Choroid plexus epithelial cell (primary cell): Measurements from ENCODE around the gene NLRC3.

ENCODE experiments used
- DNase-seq: peaks from one replicate; pipeline ENCODE4 v3.0.0-alpha.2; 2010; ENCODE audit warnings: low read depth
- H3K4me3 ChIP-seq: 2 replicates; pipeline ENCODE4 v1.5.1; 2011; ENCODE audit warnings: low read depth, mild to moderate bottlenecking, control low read depth, low read length, moderate library complexity
- CTCF ChIP-seq: conservative IDR thresholded peaks from 2 replicates; pipeline ENCODE4 v1.5.1; 2011; ENCODE audit warnings: low read depth, mild to moderate bottlenecking, control low read depth, inconsistent platforms, low read length, moderate library complexity

The NLRC3 gene

DNA sequence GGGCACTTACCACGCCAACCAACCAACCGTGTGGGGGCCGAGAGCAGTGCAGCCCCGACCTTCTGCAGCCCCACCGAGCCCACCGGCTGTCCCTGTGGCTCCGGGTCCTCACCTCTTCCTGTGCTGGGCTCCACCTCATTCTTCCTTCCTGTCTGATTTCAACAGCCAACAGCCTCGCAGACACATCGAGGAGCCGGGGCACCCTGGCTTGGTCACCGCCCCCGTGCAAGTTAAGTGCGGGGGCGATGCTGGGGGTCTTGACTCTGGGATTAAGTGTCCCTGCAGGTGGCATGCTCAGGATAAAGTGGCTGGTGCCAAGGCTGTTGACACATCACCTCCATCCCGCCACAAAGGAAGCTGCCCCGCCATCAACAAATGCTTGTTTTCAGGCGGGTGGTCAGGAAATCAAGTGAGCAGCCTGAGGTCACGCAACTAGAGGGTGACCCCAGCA, at the start of gene NLRC3:
Gene NLRC3, minus strand, starts transcription at position 102 of the 451 bp plus-strand sequence. CDS start 12,367 bp downstream, outside the sequence.
- TF ChIP-seq CTCF: no peak
- H3K4me3 ChIP-seq: no peak within 1 kb of the TSS
- DNase-seq: no peak

GRCh38 chr16:3625911-3626732, 48.9 kb upstream of the NLRC3 start:
- peak; percentile 21 for DNase-seq

DNA sequence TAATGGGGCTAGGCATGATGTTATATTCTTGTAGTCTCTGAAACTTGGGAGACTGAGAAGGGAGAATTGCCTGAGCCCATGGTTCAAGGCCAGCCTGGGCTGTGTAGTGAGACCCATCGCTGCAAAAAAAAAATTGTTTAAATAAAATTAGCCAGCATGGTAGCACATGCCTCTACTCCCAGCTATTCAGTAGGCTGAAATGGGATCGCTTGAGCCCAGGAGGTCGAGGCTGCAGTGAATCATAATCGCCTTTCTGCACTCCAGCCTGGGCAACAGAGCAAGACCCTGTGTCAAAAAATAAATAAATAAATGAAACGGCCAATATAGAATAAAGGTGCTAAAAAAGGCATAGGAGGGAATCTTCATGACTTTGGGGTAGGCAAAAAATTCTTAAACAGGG, 48.1 kb upstream of the NLRC3 start:
- no peak for TF ChIP-seq CTCF
- H3K4me3 ChIP-seq: no peak overlapping the region

More at GRCh38 chr16:3625911-3626732, 48.9 kb upstream of the NLRC3 start:
- TF ChIP-seq CTCF: no peak
- H3K4me3 ChIP-seq: no peak overlapping the region

GRCh38 chr16:3623642-3624041, 46.4 kb upstream of the NLRC3 start:
- no peak overlapping the region for H3K4me3 ChIP-seq
- peak; percentile 26 for DNase-seq
- TF ChIP-seq CTCF: no peak

More for the DNA sequence above, 48.1 kb upstream of the NLRC3 start:
- no peak for DNase-seq

- no peak for TF ChIP-seq CTCF
- no peak overlapping the region for H3K4me3 ChIP-seq
- no peak for DNase-seq
These were observed 41.6 kb upstream of the NLRC3 start for GRCh38 chr16:3618769-3619141.

DNA sequence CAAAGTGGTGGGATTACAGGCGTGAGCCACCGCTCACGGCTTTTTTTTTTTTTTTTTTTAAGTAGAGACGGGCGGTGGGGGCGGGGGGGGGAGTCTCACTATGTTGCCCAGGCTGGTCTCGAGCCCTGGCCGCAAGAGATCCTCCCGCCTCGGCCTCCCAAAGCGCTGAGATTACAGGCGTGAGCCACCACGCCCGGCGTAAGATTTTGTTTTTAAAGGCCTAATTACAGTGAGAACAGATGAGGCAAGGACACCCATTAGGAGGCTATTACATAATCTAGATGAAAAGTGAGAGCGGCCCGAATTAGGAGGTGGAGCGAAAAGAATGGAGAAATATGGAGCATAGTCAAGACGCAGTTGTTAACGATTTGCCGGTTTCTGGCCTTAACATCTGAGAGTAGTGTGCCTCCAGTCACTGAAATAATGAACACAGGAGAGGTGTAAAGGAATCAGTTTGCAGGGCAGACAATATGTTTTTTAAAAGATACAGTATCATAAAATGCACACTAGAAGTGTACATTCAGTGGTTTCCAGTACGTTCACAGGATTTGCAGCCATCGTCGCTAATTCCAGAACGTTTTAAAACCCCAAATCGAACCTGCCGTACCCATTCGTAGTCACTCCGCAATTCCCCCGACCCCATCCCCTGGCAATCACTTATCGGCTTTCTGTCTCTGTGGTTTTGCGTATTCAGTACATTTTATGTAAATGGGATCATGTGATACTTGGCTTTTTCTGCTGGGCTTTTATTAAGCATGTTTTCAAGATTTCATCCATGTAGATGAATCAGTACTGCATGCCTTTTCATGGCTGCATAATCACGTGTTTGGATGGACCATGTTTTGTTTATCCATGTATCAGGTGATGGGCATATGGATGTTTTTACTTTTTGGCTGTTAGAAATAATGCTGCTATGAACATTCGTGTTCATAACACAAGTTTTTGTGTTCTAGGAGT, 35.6 kb upstream of the NLRC3 start:
- DNase-seq: no peak
- no peak for TF ChIP-seq CTCF

More for the DNA sequence above, 35.6 kb upstream of the NLRC3 start:
- peak overlapping the region; percentile 91 for H3K4me3 ChIP-seq
